Activated T-cell treated with anti-CD3 and anti-CD28 coated beads, Interleukin-2, amount 50 U/mL, for 24 hours (primary cell): Measurements from ENCODE around the gene ESPN.

Experiments used
- DNase-seq: peaks from one replicate; pipeline ENCODE4 v3.0.0-alpha.2; 2020
- H3K27ac Mint-ChIP-seq: 2 replicates; pipeline ENCODE4 v1.8.0; 2020; ENCODE audit warnings: mild to moderate bottlenecking, mixed read lengths
- H3K27me3 Mint-ChIP-seq: 2 replicates; pipeline ENCODE4 v1.8.0; 2020; ENCODE audit warnings: mixed read lengths
- H3K36me3 Mint-ChIP-seq: 2 replicates; pipeline ENCODE4 v1.8.0; 2020; ENCODE audit warnings: low read depth, mixed read lengths
- H3K4me1 Mint-ChIP-seq: 2 replicates; pipeline ENCODE4 v1.8.0; 2020; ENCODE audit warnings: low read depth, mixed read lengths
- H3K4me3 Mint-ChIP-seq: 2 replicates; pipeline ENCODE4 v1.8.0; 2020; ENCODE audit warnings: mild to moderate bottlenecking, moderate library complexity, mixed read lengths
- H3K9me3 Mint-ChIP-seq: 2 replicates; pipeline ENCODE4 v1.8.0; 2020; ENCODE audit warnings: mixed read lengths

ESPN gene

DNA sequence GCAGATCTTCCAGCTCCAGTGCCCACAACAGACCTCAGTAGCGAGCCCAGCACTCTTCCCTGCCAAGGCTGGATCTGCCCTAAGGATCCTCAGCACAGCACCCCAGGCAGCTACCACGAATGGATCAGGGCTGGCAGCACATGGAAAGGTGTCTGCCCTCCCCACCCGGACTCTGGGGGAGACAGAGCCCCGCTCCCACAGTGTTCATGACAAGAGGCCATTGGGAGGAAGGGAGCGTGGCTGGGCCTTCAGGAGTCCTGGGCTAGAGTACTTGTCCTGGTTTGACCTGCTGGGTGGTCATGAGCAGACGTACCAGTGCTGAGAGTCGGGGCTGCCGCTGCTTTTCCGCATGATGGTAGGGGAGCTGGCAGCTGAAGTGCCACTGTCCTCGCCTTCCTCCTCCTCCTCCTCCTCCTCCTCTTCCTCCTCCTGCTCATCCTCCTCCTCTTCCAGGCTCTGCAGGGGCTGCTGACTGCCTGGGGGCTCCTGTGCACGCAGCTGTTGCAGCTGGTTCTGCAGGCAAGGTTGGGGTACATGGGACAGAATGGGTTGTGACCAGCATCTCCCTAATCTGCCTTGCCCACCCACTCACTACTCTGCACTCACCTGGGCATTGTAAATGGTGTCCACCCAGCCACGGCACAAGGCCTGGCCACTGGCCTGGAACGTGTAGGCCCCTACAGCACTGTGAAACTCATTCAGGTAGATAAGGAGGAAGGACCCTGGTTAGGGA is 44.3 kb downstream of the ESPN start:
- Mint-ChIP-seq H3K4me1 (peaks cover 15% of the 10 kb centered on the region), H3K9me3 (no peaks in the 10 kb centered on the region), H3K27ac (no peak overlapping the region), H3K36me3 (peaks cover 15% of the 10 kb centered on the region), H3K4me3 (no peak overlapping the region), H3K27me3 (no peaks in the 10 kb centered on the region)
- no peak for DNase-seq

DNA sequence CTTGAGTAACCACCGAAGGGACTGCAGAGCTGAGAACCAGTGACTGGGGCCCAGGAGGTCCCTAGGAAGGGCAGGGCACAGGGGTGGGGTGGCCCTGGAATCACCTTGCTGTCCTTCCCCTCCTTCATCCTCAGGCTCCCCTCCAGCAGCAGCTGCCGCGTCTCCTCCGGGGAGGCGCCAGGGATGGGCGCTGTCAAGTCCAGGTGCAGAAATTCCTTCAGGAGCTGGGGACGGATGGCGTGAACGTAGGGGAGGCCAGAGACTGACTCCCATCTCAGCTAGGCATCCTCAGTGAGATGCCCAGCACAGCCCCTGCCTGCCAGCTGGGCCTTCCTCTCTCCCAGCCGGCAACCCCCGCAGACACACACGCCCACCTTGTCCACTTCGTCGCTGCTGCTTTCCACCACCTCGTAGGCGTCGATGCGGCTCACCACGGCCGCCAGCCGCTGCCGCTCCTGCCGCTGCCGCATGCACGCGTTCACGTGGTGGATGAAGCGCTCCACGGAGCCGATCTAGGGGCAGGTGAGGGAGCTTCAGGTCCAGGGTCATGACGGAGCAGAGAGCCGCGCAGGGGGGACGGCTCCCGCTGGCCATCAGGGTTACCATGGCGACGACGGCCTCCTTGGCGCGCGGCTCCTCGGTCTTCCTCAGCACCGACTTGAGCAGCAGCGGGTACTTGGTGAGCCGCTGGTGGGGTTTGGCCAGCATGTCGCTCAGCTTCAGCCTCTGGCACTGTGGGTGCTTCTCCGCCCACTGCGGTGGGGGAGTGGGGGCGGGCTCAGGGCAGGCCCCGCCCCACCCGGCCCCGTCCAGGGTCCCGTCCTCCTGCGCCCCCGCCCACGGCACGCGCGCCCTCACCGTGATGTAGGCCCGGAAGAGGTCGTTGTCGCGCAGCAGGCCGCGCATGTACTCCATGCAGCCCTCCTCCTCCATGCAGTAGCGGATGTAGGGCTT is 45.8 kb downstream of the ESPN start:
- Mint-ChIP-seq H3K4me3 (no peak overlapping the region), H3K9me3 (no peaks in the 10 kb centered on the region), H3K27me3 (no peaks in the 10 kb centered on the region), H3K27ac (no peak overlapping the region), H3K36me3 (peaks cover 3% of the 10 kb centered on the region), H3K4me1 (peaks cover 6% of the 10 kb centered on the region)
- DNase-seq = no peak

DNA sequence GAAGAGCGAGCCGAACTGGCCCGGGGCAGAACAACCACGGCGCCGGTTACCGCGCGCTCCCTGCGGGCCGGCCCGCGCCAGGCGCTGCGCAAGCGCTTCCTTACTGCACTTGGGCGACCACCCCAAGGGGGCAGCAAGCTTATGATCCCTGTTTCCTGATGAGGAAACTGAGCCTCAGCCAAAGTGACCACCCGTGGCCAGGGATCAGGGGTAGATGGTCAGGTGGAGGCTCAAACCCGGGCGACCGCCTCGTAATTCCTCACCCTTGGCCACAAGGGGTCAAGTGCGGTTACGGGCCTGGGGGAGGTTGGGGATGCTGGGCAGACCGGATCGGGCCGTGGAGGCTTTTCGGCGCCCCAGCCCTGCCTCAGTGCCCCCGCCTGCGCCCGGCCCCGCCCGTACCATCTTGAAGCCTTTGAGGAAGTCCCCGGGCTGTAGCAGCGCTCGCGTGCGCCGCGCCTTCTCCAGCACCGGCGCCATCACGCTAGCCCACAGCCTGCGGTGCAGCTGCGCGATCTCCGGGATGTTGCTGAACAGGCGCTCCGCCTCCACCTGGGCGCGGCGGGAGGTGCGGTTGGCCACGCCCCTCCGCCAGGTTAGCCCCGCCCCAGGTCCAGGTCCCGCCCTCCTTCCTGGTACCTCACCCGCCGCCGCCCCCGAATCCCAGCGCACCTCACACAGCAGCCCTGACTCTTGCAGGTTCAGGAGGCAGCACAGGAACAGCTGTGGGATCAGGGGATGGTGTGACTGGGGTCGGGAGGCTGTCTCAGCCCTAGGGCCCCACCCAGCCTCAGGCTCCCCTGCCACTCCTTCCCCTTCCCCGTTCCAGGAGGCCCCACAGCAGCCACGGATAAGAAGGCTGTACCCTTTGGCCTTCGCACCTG is 46.8 kb downstream of the ESPN start:
- Mint-ChIP-seq H3K4me3 (no peak overlapping the region), H3K4me1 (peaks cover 9% of the 10 kb centered on the region)
- DNase-seq = no peak

DNA sequence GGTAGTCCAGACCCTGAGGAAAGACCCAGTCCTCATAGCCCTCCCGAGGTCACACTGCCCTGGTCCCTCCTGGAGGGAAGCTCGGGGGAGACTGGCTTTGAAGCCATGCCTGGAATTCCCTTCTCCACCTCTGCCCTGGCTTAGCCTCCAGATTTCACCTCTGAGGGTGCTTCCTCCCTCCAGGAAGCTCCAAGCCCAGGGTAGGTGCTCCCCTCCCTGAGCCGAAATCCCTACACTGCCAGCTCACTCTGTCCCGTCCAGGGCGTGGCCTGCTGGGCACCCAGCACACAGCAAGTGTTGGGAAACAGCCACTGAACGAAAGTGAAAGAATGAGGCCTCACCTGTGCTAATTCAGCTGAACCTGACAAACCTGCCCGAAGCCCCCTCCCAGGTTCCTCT is 47.4 kb downstream of the ESPN start:
- no peaks in the 10 kb centered on the region for H3K9me3 Mint-ChIP-seq
- no peak for DNase-seq
- no peak overlapping the region for H3K27ac Mint-ChIP-seq

More for the DNA sequence above, 46.8 kb downstream of the ESPN start:
- H3K9me3 Mint-ChIP-seq = no peaks in the 10 kb centered on the region
- no peak overlapping the region for H3K27ac Mint-ChIP-seq
- no peaks in the 10 kb centered on the region for H3K27me3 Mint-ChIP-seq
- no peaks in the 10 kb centered on the region for H3K36me3 Mint-ChIP-seq

DNA sequence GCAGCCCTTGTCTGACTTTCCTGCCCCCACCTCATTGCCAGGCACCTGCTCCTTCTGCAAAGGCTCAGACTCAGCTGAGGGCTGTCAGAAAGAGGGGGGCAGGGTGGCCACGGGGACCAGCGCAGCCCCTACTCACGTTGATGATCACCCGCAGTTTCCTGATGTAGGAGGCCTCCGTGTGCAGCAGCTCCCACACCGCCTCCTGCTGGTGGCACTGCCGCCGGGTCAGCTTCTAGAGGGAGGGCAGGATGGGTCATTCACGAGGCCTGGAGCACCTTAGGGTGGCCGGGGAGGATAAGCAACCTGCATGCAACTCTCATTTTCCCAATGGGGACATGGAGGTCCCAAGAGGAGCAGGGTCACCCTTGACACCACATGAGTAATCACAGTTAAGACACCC is 47.8 kb downstream of the ESPN start:
- Mint-ChIP-seq H3K4me3 (no peak overlapping the region), H3K27me3 (no peaks in the 10 kb centered on the region), H3K27ac (no peak overlapping the region), H3K4me1 (peaks cover 4% of the 10 kb centered on the region), H3K36me3 (no peaks in the 10 kb centered on the region), H3K9me3 (no peaks in the 10 kb centered on the region)
- DNase-seq = no peak

More for the DNA sequence above, 47.4 kb downstream of the ESPN start:
- Mint-ChIP-seq H3K4me3 (no peak overlapping the region), H3K4me1 (peaks cover 4% of the 10 kb centered on the region), H3K36me3 (no peaks in the 10 kb centered on the region), H3K27me3 (no peaks in the 10 kb centered on the region)

DNA sequence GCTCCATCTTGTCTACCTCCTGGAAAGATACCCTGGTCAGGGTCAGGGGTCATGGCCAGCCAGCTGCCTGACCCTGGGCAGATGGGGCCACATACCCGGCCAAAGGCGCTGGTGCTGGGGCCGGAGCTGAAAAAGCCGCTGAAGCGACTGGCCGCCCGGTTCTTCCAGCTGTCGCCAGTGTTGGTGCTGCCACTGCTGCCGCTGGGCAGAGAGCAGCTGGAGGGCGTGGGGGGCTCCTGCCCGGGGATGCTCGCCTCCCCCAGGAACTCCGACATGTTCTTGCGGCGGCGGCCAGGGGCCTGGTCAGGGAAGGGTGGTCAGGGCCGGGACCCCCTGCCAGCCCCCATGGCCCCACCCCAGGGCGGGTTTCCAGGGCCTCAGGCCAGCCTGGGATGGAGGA is 48.6 kb downstream of the ESPN start:
- Mint-ChIP-seq H3K4me1 (peaks cover 4% of the 10 kb centered on the region), H3K27me3 (no peaks in the 10 kb centered on the region), H3K27ac (no peak overlapping the region), H3K4me3 (no peak overlapping the region), H3K36me3 (no peaks in the 10 kb centered on the region), H3K9me3 (no peaks in the 10 kb centered on the region)
- no peak for DNase-seq

DNA sequence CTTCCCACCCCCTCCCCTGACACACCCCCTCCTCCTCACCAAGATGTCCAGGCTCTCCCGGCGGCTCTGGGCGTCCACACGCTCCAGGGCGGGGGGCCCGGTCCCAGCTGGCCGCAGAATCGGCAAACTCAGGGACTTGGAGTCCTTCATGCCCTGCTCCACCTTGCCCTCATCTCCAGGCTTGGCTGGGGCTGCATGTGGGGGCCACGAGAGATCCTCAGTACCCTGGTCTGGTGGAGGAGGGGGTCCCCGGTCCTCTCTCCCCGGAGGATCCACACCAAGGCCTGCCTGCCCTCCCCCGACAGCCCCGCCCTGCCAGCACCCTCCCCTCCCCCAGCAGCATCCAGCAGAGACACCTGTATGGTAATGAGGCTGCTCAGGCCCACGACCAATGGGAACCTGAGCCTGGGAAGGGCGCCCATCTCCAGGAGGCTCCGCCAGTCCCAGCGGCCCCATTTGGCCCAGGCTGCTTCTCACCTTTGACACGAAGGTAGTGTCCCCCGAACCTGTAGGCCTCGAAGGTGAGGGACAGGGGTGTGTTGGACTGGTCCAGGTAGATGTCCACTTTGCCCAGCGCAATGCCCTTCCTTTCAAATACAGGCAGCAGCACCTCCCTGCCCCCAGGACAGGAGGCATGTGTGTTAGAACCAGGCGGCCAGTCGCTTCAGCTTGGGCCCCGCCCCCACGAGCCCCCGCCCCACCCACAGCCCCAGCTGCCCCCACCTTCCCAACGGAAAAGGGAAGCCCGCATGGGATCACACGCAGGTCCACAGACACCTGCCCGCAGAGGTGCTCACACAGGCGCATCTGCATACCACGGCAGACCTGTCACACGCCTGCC is 49.6 kb downstream of the ESPN start:
- peaks cover 4% of the 10 kb centered on the region for H3K4me1 Mint-ChIP-seq
- H3K36me3 Mint-ChIP-seq = no peaks in the 10 kb centered on the region
- no peaks in the 10 kb centered on the region for H3K9me3 Mint-ChIP-seq
- no peaks in the 10 kb centered on the region for H3K27me3 Mint-ChIP-seq
- H3K4me3 Mint-ChIP-seq = no peak overlapping the region
- DNase-seq = no peak
- no peak overlapping the region for H3K27ac Mint-ChIP-seq

DNA sequence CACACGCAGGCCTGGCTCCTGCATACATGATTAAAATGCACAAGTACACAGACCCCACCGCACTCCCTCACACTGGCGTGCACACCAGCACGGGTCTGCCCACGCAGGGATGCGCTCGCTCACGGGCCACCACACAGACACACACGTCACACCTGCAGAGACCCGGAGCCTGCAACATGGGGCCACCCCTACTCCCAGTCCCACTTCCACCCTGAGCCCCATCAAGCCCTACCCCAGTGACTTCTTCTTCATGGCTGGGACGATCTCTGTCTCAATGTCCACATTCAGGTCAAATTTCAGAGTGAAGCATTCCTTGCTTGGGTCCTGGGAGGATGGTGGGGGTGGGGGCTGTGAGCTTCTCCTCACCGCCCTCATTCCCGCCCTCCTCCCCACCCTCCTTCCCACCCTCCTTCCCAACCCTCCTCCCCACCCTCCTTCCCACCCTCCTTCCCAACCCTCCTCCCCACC is 50.3 kb downstream of the ESPN start:
- Mint-ChIP-seq H3K27me3 (no peaks in the 10 kb centered on the region), H3K9me3 (no peaks in the 10 kb centered on the region), H3K36me3 (no peaks in the 10 kb centered on the region), H3K4me3 (no peak overlapping the region), H3K27ac (no peak overlapping the region), H3K4me1 (peaks cover 4% of the 10 kb centered on the region)
- no peak for DNase-seq

DNA sequence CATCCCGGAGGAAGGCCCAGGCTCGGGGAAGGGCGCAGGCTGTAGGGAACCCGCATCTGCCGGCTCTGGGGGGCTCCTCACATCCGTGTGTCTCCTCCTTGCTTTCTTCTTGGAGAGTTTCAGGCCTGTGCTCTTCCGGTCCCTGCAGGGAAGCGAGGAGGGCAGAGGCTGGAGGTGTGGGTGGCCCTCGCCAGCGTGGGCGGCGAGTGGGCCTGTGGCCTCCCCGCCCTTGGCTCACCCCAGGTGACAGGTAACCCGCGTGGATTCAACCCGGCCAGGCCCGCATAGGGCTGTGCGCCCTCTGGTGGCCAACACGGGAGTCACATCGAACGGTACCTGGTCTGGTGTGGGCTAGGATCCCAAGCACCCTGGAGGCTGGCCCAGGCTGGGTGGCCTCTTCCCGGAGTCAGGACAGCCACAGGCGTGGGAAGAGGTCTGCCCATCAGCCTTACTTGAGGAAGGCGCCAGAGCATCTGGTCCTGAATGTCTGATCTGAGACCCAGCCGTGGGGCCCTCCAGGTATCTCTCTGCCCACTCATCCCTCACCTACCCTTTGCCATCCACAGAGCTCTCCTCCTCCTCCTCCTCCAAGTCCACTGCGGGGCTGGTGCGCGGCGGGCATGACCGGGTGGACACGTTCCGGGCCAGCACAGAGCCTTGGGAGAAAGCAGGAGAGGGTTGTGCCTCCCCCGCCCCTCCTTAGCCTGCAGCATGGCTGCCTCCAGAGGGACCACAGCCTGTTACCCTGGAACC is 51.0 kb downstream of the ESPN start:
- peak; percentile 87 for DNase-seq
- Mint-ChIP-seq H3K27me3 (no peaks in the 10 kb centered on the region), H3K36me3 (no peaks in the 10 kb centered on the region), H3K4me1 (peaks cover 4% of the 10 kb centered on the region), H3K9me3 (no peaks in the 10 kb centered on the region), H3K27ac (no peak overlapping the region), H3K4me3 (no peak overlapping the region)

DNA sequence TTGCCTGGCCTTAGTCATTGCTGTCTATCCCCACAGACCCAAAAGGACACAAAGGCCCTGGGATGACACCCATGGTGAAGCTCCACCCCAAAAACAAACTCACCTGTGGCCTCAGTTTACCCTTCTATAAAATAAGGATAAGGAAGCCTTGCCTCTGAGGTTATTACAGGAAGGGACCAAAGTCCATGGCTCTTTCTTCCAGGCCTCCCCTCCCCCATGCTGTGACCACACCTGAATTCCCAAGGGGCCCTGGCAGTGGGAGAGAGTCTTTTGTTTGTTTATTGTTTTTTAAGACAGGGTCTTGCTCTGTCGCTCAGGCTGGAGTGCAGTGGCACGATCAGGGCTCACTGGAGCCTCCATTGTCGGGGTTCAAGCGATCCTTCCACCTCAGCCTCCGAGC is 51.9 kb downstream of the ESPN start:
- no peak overlapping the region for H3K4me3 Mint-ChIP-seq
- no peaks in the 10 kb centered on the region for H3K9me3 Mint-ChIP-seq
- no peak overlapping the region for H3K27ac Mint-ChIP-seq
- no peaks in the 10 kb centered on the region for H3K27me3 Mint-ChIP-seq
- no peaks in the 10 kb centered on the region for H3K36me3 Mint-ChIP-seq
- no peak for DNase-seq
- H3K4me1 Mint-ChIP-seq = peaks cover 4% of the 10 kb centered on the region

DNA sequence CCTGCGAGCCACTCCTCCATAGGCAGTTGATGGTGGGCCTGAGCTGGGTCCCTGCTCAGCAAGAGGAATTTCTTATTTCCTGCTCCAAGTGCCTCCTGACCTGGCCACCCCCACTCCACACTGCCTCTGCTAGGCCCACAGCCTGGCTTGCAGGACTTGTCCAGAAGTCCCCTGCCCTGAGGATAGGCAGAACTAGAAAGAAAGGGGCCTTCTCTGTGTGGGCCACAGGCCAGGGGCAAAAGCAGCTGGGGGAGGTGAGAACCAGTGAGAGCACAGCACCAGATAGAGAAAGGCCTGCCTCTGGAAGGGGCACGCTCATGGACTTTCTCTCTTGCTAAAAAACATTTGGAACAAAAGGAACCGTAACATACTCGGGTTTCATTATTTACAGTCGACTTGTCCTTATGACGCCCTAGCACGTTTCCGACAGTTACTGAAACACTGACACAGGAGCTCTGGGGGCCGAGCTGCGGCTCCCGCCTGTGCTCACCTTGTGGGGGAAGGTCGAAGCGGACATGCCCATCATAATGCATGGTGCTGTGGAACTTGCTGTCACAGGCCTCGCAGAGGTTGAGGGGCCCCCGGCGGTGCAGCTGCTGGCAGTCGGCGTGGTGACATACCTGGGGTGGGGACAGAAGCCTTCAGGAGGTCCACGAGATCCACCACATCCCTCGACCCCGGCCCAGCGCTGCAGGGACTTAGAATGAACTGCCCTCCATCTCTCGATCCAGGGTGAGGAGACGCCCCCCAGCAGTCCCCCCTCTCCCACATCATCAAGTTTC is 52.7 kb downstream of the ESPN start:
- peaks cover 4% of the 10 kb centered on the region for H3K4me1 Mint-ChIP-seq

DNA sequence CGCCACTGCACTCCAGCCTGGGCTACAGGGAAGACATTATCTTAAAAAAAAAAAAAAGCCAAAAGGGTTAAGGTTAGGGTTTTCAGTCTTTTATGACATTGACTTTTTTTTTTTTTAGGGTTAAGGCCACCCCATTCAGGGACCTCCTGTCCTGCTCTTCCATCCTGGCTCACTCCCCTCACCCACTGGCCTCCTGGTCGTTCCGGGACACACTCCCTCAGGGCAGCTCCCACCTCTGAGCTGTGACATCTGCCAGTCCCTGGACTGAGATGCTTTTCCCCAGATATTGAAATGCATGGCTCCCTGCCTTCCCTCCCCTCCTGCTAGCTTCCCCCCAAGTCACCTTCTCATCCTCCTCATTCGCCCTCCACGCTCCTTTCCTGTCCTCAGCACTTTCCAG is 57.2 kb downstream of the ESPN start:
- Mint-ChIP-seq H3K4me3 (no peak overlapping the region), H3K27ac (no peak overlapping the region), H3K36me3 (no peaks in the 10 kb centered on the region), H3K4me1 (peaks cover 8% of the 10 kb centered on the region), H3K27me3 (peaks cover 32% of the 10 kb centered on the region), H3K9me3 (no peaks in the 10 kb centered on the region)
- no peak for DNase-seq

More for the DNA sequence above, 52.7 kb downstream of the ESPN start:
- Mint-ChIP-seq H3K9me3 (no peaks in the 10 kb centered on the region), H3K27me3 (no peaks in the 10 kb centered on the region), H3K27ac (no peak overlapping the region), H3K4me3 (no peak overlapping the region), H3K36me3 (no peaks in the 10 kb centered on the region)
- DNase-seq = no peak
